HepG2 (cell line): ENCODE results near the gene LRPAP1.

Experiments
- ATF3 ChIP-seq: sonication (generic); formaldehyde crosslinking; IDR thresholded peaks from 2 replicates; pipeline ENCODE4 v1.4.0; 2020; ENCODE audit warnings: missing genetic modification reagents
- CTCF ChIP-seq: sonication (generic); formaldehyde crosslinking; IDR thresholded peaks from 2 replicates; pipeline ENCODE4 v1.5.0; 2020; ENCODE audit warnings: mild to moderate bottlenecking, missing genetic modification reagents, moderate library complexity
- GPN1 ChIP-seq: sonication (generic); formaldehyde crosslinking; IDR thresholded peaks from 2 replicates; pipeline ENCODE4 v1.5.1; 2020; ENCODE audit warnings: missing genetic modification reagents, borderline replicate concordance
- SMAD1 ChIP-seq: sonication (generic); formaldehyde crosslinking; IDR thresholded peaks from 2 replicates; pipeline ENCODE4 v1.4.0; 2020; ENCODE audit warnings: missing genetic modification reagents, low read depth, mild to moderate bottlenecking, borderline replicate concordance
- TRIM24 ChIP-seq: sonication (generic); formaldehyde crosslinking; IDR thresholded peaks from 2 replicates; pipeline ENCODE4 v1.8.0; 2022; ENCODE audit warnings: mild to moderate bottlenecking, missing genetic modification reagents
- ZBTB10 ChIP-seq: sonication (generic); formaldehyde crosslinking; IDR thresholded peaks from 2 replicates; pipeline ENCODE4 v1.4.0; 2020; ENCODE audit warnings: missing genetic modification reagents, borderline replicate concordance
- ZBTB43 ChIP-seq: sonication (generic); formaldehyde crosslinking; conservative IDR thresholded peaks from 2 replicates; pipeline ENCODE4 v1.4.0; 2020; ENCODE audit warnings: missing genetic modification reagents
- ZMAT3 ChIP-seq: sonication (generic); formaldehyde crosslinking; conservative IDR thresholded peaks from 2 replicates; pipeline ENCODE4 v1.7.0; 2021; ENCODE audit warnings: missing genetic modification reagents

- TF ChIP-seq ZBTB43 (CRISPR knock-in tag) (no peak), ZMAT3 (CRISPR knock-in tag) (no peak), ZBTB10 (CRISPR knock-in tag) (no peak), GPN1 (no peak), TRIM24 (CRISPR knock-in tag) (no peak), ATF3 (no peak), CTCF (CRISPR knock-in tag) (no peak), SMAD1 (CRISPR knock-in tag) (no peak)
Measured at GRCh38 chr4:3520276-3520675, 11.9 kb downstream of the LRPAP1 start.
